CD4-positive, alpha-beta T cell treated with Interleukin-17A for 1 hour (primary cell): ENCODE results near the gene FAM174C.

Source experiments
- DNase-seq: peaks from one replicate; pipeline ENCODE4 v3.0.0-alpha.2; 2020

The FAM174C gene

DNA sequence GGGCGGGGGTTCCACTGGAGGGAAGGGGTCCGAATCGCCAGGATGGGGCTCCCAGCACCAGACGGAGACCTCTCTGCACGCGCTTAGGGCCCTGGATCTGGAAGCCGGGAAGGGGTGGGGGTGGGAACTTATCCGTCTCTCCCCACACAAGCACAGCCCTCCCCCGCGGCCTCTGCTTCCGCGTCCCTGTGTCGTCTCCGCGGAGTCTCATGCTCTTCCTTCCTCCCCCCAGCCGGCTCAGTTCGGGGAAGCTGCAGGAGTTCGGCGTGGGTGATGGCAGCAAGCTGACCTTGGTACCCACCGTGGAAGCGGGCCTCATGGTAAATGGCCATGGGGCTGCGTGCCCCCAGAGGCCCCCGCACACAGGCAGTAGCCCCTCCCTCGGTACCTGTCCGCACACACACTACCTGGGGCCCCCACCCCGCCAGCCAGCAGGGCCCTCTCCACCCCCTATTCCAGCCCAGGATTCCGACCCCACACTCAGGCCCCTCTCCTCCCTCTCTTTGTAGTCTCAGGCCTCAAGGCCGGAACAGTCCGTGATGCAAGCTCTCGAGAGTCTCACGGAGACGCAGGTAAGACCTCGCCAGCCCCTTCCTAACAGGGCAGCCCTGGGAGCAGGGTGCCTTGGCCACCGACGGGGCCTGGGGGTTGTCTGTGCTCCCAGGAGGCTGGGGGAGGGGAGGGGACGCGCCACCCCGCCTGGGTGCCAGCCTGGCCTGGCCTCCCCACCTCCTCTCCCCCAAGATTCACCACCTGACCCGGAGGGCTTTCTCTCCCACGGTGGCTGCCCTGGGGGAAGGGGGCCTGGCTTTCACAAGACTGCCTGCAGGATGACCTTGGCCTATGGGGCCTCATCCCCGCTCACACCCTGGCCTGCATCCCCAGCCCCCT, 23.8 kb upstream of the FAM174C start:
- peak; percentile 67 for DNase-seq

DNA sequence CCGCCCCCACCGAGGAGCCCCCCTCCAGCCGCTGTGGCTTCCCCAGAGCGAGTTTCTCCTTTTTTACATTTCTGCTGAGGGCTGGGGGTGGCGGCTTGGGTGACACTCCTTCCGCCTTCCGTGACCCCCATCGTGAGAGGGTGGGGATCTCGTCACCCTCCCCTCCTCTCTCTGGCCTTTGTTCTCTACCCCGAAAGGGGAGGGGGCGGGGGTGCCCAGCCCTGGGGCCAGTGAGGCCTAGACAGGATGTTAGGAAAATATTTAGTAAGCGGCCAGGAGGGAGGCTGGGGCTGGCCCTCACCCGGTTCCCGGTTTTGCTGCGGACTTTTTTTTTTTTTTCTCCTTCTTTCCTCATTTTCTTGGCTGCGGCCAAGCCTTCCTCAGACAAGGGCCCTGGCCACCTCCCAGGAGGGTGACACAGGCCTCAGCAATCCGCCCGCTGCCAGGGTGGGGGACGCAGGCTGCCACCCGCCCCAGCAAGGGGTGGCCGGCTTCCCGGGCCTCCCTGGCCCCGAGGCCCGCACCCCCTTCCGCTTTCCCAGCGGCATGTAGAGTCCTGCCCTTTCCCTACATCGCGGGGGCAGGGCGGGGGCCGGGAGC, 23.0 kb upstream of the FAM174C start:
- peak; percentile 86 for DNase-seq

DNA sequence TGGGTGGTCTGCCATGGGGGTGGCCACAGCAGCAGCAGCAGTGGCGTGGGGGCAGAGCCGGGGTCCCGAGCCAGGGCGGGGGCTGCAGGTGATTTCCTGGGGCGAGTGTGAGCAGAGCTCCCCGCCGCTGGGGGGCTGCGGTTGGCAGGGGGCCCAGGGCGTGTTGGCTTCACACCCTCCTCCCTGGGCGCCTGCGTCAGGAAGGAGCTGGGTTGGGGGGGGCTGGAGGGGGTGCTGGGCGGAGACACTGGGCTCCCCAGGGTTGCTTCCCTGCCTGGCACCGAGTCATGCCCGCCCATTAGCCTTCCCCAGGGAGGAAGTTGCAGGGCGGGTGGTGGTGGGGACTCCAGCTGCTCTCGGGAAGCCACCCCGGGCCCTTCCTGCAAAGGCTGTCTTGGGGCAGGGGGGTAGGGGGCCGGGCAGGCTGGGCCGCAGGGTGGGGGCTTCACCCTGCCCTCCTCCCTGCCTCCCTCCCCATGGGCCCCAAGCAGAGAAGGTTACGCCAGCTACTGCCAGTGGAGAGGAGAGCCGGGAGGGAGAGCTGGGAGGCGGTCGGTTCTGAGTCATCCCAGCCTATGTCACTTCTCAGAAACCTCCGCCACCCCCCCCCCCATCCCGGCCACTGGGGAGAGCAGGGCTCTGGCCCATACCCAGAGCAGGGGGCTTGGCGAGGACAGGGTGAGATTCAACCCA, 22.4 kb upstream of the FAM174C start:
- peak; percentile 85 for DNase-seq

DNA sequence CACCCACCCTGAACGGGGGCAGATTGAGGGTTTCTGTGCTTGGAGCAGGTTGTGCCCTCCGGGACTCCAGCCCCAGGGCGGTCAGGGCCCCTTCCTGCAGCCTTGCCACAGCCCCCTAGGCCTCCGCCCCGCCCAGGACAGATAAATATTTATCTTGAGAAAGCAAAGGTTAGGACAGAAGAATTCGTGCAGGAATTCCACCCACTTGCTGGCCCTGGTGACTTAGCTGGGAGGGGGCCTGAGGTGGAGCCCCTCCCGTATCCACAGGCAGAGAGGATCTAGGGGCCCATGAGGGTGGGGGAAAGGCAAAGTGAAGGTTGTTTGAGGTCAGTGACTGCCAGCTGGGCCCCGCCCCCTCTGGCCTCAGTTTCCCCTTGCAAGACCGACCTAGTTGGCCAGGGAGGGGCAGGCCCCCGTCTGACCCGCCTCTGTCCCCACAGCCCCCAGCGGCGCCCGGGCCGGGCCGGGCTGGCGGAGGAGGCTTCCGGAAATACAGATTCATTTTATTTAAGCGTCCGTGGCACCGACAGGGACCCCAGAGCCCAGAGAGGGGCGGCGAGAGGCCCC, 21.7 kb upstream of the FAM174C start:
- no peak for DNase-seq

DNA sequence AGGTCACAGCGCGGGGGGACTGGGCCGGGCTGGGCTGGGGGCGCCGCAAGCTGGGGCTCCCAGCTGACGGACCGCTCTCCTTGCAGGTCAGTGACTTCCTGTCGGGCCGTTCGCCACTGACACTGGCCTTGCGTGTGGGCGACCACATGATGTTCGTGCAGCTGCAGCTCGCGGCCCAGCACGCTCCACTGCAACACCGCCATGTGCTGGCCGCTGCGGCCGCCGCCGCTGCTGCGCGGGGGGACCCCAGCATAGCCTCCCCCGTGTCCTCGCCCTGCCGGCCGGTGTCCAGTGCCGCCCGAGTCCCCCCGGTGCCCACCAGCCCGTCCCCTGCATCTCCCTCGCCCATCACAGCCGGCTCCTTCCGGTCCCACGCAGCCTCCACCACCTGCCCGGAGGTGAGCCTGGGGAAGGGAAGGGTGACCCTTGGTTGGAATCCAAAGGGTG, 21.2 kb upstream of the FAM174C start:
- DNase-seq, result no peak

DNA sequence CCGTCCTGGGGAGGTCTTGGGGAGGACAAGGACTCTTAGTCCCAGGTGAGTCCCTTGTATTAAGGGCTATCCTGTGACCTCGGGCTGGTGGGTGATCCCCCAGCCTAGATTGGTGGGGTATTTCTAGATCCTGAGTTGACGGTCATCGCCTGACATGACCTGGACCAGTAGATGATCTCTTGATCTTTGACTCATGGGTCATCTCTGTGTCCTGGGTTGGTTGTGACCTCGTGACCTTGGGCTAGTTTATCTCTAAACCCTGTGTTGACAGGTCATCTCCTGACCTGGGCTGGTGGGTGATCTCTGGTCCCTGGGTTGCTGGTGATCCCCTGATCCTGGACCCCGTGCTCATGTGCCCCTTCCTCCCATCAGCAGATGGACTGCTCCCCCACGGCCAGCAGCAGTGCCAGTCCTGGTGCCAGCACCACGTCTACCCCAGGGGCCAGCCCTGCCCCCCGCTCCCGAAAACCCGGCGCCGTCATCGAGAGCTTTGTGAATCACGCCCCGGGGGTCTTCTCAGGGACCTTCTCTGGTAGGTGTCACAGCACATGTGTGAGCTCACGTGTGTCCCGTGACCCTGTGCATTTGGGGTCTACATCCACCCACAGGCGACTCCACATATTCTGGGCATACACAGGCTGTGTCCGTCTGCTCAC, 20.7 kb upstream of the FAM174C start:
- DNase-seq, result no peak

DNA sequence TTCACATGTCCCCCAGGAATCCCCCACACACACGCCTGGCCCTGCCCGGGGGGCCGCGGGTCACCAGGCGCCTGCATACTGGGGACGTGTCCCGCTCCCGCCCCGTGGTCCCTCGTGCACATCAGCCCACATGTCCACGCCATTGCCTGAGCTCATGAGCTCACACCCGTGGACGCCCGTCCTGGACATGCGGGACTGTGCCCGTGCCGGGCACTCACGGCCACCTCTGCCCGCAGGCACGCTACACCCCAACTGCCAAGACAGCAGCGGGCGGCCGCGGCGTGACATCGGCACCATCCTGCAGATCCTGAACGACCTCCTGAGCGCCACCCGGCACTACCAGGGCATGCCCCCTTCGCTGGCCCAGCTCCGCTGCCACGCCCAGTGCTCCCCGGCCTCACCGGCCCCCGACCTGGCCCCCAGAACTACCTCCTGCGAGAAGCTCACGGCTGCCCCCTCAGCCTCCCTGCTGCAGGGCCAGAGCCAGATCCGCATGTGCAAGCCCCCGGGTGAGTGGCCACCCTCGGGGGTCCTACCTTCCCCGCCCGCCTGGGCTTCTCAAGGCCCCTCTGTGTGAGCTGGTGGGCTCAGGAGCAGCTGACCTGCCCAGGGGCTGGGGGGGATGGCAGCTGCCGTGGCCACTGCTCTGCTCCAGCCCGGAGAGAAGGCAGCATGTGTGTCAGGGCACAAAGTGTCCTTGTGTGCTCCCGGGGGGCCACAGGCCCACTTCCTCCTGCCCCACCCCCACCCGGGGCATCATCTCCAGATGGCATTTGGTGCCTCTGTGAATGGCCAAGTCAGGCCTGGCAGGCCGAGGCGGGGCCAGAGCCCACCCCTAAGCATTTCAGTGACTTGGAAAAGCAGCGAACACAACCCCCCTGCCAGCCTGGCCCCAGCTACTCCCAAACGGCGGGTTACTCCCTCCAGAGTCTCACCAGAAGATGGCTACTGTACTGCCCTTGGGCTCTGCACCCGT, 19.9 kb upstream of the FAM174C start:
- no peak for DNase-seq

DNA sequence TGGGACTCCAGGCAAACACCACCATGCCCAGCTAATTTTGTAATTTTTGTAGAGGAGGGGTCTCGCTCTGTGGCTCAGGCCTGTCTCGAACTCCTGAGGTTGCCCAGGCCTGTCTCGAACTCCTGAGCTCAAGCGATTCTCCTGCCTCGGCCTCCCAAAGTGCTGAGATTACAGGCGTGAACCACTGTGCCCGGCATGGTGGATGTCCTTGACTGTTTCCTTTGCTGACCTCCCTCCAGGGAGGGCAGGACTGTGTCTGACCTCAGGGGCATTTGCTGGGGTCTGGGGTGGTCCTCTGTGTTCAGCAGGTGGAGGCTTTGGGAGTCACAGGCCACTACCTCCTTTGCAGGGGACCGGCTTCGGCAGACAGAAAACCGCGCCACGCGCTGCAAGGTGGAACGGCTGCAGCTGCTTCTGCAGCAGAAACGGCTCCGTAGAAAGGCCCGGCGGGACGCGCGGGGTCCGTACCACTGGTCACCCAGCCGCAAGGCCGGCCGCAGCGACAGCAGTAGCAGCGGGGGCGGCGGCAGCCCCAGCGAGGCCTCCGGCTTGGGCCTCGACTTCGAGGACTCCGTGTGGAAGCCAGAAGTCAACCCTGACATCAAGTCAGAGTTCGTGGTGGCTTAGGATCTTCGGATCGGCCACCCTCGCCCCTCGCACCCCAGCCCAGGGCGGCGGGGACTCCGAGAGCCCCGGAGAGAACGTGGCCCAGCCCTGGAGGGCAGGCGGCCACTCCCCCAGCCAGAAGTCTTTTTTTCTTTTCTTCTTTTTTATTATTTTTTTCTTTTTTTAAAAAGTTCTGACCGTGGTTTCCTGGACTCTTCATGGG, 18.5 kb upstream of the FAM174C start:
- no peak for DNase-seq

DNA sequence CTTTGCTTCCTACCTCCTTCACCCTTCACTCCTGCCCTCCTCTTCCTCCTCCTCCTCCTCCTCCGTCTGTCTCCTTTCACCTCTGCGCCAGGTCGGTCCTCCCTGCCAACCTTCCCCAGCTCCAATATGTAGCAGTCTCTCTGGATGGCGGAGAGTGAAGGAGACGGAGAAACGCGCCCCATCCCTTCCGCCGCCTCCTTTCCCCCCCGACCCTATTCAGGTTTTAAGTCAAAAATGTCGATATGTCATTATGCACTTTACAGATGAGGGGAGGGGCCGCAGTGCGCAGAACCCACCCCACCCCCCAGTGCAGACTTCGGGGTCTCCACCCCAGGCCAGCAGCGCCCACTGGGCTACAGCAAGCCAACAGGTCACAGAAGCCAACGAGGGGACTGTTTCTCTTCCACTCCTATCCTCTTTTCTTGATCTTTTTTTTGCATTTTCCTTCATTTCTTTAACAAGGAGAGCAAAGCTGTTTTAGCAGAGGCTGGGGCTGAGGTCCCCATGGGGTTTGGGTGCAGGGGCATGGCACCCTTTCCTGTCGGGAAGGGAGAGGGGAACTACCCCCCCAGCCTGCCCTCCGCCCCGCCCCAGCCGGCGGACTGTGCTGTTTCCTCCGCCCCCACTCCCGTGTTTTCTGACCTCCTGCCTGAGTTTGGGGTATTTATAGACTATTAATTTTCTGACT, 17.7 kb upstream of the FAM174C start:
- DNase-seq, result no peak

DNA sequence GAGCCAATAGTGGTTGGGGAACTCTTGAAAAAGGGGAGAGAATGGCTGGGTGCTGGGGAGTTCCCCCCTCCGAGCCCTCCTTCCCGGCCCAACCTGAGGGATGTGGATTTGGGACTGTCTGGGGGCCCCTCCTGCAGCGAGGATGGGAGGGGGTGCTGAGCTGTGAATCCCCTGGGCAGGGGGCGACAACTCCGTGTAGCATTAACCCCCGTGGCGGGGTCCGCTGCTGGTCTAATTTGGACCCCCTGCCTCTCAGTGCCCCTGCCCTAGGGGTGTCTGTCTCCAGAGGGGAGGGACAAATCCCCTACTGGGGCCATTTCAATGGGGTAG, 17.2 kb upstream of the FAM174C start:
- no peak for DNase-seq

DNA sequence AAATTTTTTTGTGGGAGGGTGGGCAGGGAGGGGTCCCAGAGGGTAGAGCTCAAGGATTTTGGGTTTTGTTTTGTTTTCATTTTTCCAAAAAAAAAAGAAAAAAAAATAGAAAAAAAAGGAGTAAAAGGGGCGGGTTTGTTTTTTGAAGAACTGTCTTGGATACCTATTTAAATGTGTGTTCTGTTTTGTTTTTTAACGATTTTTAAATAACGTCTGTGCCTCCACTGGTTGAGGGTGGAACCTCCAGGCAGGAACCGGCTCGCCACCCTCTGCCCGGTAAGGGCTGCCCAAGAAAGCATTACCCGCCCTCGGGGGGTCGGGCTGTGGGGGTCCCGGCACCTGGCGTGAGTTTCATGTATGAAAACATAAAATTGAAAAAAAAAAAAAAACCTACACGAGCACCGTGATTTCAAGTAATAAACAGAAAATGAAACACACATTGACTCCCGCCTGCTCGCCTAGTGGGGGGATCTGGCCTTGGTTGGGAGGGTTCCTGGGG, 16.6 kb upstream of the FAM174C start:
- no peak for DNase-seq

DNA sequence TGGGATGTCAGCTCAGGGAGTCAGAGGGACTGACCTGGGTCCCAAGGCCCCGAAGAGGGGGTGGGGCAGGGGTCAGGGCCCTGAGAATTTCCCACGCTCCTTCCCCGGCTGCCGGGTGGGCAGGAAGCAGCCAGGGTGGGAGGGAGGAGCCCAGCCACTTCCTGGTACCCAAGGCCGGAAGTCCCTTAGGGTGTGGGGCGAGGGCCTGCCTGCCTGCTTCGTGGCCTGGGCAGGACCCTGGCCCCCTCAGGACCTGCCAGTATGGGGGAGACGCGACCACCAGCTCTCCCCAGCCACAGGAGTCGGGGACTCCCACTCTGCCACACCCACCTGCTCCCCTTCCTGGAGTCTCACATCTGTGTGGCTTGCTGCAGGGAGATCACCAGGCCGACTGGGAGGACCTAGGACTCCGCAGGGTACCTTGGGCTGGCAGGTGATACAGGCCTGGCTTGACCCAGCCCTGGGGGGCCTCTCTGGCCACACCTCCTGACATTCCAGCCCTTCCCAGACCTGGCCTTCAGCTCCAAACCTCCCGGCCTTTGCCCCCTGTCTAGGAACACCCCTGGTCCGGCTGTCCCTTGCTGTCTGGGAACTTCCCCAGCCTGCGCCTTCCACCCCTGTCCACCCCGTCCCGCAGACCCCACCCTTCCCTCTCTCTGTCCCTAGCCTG, 16.0 kb upstream of the FAM174C start:
- DNase-seq, result peak; percentile 86

DNA sequence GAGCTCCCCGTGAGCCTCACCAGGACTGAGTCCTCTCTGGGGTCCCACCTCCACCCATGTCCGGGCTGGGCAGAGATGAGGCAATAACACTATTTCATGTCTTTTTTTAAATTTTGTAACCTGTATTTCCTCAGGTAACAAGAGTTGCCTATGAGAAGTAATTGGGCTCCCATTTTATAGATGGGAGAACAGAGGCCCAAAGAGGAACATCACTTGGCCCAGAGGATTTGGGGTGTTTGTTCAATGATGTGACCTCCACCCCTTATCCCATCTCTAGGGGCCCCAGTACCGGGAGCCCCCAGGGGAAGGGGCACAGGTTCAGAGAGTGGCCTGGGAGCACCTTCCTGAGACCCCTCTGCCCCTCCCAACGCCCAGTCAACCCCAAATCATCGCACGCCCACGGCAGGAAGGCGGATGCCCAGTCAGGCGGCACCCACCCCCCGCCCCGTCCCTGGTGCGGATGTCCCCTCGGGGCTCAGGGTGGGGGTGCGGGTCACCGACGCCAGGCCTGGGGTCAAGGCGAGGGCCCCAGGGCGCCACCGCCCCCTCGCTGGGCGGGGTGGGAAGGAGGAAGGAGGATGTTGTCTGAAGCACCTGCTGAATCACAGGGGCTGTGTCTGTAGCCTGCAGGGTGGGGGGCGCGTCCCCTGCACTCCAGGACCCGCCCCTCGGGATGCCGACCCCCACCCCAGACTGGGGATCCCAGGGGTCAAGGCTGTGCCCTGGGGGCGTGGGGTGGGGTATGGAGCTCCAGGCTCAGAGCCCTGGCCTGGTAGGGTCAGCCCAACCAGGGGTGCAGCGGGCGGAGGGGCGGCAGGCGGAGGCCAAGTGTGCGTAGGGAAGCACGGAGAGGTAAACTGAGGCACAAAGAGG, 15.2 kb upstream of the FAM174C start:
- DNase-seq, result peak; percentile 75

DNA sequence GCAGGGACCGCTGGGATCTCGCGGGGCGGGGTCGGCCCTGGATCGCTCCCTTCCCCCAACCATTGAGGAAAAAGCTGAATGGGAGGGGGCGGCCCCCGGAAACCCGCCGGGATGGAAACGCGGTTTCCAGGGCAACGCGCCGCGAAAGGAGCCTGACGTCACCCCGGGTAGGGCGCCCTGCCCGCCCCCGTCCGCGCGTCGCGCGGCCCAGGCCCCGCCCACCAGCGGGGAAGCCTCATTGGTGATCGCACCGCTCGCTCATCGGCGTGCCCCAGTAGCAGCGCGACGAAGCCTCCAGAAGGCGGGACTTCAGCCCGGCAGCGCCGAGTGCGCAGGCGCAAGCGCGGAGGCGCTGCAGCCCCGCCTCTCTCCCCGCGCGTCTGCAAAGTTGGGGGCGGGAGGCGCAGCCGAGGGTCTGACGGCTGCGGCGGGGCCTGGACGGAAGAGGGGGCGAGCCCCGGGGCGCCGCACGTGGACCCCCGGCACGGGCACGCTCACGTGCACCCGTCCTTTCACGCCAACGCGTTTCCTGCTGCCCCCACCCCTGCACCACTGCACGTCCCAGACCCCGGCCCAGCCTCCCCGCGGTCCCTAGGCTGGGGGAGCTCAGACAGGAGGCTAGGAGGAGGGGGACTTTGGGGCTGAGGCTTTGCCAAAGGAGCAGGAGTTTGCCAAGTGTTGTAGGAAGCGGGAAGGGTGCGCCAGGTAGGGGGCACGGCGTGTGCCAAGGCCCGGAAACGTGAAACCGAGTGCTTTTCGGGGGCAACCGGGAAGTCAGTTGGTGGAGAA, 14.4 kb upstream of the FAM174C start:
- peak; percentile 98 for DNase-seq

DNA sequence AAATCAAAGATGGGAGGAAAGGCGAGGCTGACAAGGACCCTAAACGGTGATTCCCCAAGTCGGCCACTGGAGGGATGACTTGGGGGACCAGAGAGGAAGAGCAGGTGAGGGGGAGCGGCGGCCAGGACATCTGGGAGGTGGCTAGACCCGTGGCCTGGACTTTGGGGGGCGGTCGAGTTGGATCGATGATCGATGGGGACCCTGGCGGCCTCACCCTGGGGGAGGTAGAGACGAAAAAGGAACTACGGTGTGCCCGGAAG, 13.9 kb upstream of the FAM174C start:
- DNase-seq, result peak; percentile 69

DNA sequence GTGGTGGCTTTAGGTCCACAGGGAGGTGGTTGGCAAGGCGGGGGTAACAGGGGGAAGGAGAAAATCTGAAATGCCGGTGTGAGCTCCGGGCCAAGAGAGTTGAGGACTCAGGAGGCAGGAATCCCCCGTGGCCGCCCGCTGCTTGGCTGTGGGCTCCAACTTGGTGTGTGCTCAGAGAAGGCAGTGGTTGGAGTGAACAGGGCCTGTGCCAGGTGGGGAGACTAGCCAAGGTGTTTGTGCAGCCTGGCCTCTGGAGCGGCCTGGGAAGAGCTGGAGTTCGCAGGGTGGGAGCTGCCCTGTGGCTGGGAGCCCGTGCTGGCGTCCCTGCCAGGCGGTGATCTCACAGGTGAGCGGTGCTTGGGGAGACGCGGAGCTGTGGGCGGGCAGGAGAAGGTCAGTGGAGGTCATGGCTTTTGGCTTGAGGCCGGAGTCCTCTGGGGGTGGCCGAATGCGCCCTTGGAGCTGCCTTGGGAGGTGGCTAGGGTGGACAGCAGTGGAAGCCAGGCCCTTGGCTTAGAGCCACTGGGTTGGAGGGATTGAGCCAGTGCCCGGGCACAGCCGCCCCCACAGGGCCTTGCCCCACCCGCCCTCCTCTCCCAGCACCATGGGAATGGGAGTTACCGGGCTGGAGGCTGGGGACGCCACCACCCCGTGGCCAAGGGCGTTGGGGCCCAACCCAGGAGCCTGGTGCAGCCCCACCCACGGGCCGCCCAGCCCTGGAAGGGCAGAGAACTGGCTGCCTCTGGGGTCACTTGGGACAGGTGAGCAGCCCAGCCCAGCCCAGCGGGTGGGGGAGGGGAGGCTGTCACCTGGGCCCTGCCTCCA, 13.3 kb upstream of the FAM174C start:
- DNase-seq, result peak; percentile 71

DNA sequence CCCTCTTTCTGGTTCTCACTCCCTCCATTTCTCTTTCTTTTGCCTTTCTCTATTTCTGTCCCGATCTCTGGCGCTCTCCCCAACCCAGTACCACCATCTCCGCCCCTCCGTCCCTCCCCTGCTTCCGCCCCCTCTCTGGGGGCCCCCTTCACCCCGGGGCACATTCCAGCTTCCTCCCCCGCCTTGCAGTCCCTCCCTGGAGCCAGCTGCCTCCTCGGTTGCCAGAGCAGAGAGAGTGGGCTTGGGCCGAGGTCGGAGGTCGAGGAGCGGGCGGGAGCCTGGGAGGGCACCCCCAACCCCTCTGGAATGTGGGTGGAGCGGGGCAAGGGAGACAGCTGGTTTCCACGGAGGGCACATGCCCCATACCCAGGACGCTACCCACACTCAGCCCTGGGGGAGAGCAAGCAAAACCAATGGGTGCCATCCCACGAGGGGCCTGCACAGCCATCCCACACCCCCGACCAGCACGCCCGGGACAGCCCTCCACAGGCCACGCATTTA, 12.7 kb upstream of the FAM174C start:
- DNase-seq, result no peak
